ENCODE data around the gene PEMT. TPM values are rescaled to one million over a fixed set of nuclear protein-coding genes. Genes with fewer than 3 reads are reported as not detected.

The PEMT gene
- total RNA-seq, 4 donors from 2014 or later, result 17.7 to 24.8 (median 20.6) TPM

- DNase-seq (ENCODE audit: extremely low spot score), result no peak
- TF ChIP-seq EP300 (IDR thresholded peaks at IDR 0.05) (no peak), POLR2A (IDR thresholded peaks at IDR 0.05; ENCODE audit: low read depth) (no peak), CTCF (IDR thresholded peaks at IDR 0.05) (no peak), POLR2AphosphoS5 (IDR thresholded peaks at IDR 0.05) (no peak)
- Histone ChIP-seq H3K27ac (replicated peaks in 1 of 4) (no peak overlapping the region), H3K4me1 (peaks cover 0 to 14% (median 0%) of the 10 kb centered on the region in 4 donors), H3K27me3 (no peaks in the 10 kb centered on the region), H3K36me3 (no peaks in the 10 kb centered on the region), H3K9me3 (no peaks in the 10 kb centered on the region), H3K4me3 (no peak overlapping the region)
- 79% methylated on average over 10 of the region's 10 CpGs for WGBS
- intact Hi-C loops (cut with DNase I), result no loop called here
These were observed 52.8 kb downstream of the PEMT start for GRCh38 chr17:17538417-17539391.

- WGBS, result 94% methylated on average over 11 of the region's 15 CpGs
- no peak overlapping the region for H3K27ac ChIP-seq (replicated peaks in 1 of 4)
- TF ChIP-seq EP300 (IDR thresholded peaks at IDR 0.05), result no peak
- no peak for TF ChIP-seq CTCF (IDR thresholded peaks at IDR 0.05)
- no peak for TF ChIP-seq POLR2A (IDR thresholded peaks at IDR 0.05; ENCODE audit: low read depth)
- no peak for TF ChIP-seq POLR2AphosphoS5 (IDR thresholded peaks at IDR 0.05)
- H3K27me3 ChIP-seq, result no peaks in the 10 kb centered on the region
- DNase-seq (ENCODE audit: extremely low spot score), result no peak
- H3K4me3 ChIP-seq, result no peak overlapping the region
- H3K4me1 ChIP-seq, result peaks cover 0 to 14% (median 0%) of the 10 kb centered on the region in 4 donors
- intact Hi-C loops (cut with DNase I), result no loop called here
- H3K9me3 ChIP-seq, result no peaks in the 10 kb centered on the region
- H3K36me3 ChIP-seq, result no peaks in the 10 kb centered on the region
These were observed 54.0 kb downstream of the PEMT start for GRCh38 chr17:17537311-17538099.

GRCh38 chr17:17536702-17537101 lies 54.8 kb downstream of the PEMT start:
- TF ChIP-seq POLR2AphosphoS5 (IDR thresholded peaks at IDR 0.05) (no peak), CTCF (IDR thresholded peaks at IDR 0.05) (no peak), POLR2A (IDR thresholded peaks at IDR 0.05; ENCODE audit: low read depth) (no peak), EP300 (IDR thresholded peaks at IDR 0.05) (no peak)
- H3K4me1 ChIP-seq, result peaks cover 0 to 14% (median 0%) of the 10 kb centered on the region in 4 donors
- no peaks in the 10 kb centered on the region for H3K27me3 ChIP-seq
- no peak overlapping the region for H3K27ac ChIP-seq (replicated peaks in 1 of 4)
- no peak for DNase-seq (ENCODE audit: extremely low spot score)
- 98% methylated on average over 8 of the region's 15 CpGs for WGBS
- intact Hi-C loops (cut with DNase I), result no loop called here
- H3K4me3 ChIP-seq, result no peak overlapping the region
- no peaks in the 10 kb centered on the region for H3K36me3 ChIP-seq
- no peaks in the 10 kb centered on the region for H3K9me3 ChIP-seq

- H3K36me3 ChIP-seq, result no peaks in the 10 kb centered on the region
- no peaks in the 10 kb centered on the region for H3K27me3 ChIP-seq
- H3K9me3 ChIP-seq, result no peaks in the 10 kb centered on the region
- H3K4me3 ChIP-seq, result no peak overlapping the region
- H3K27ac ChIP-seq (replicated peaks in 1 of 4), result no peak overlapping the region
- intact Hi-C loops (cut with DNase I), result no loop called here
- WGBS, result 86% methylated on average over 2 of the region's 7 CpGs
- DNase-seq (ENCODE audit: extremely low spot score), result no peak
- H3K4me1 ChIP-seq, result peaks cover 0 to 14% (median 0%) of the 10 kb centered on the region in 4 donors
- TF ChIP-seq EP300 (IDR thresholded peaks at IDR 0.05) (no peak), POLR2AphosphoS5 (IDR thresholded peaks at IDR 0.05) (no peak), POLR2A (IDR thresholded peaks at IDR 0.05; ENCODE audit: low read depth) (no peak), CTCF (IDR thresholded peaks at IDR 0.05) (no peak)
These were observed 55.6 kb downstream of the PEMT start for GRCh38 chr17:17535957-17536356.

All from esophagus muscularis mucosa (tissue), 4 donors.